KMS-11 (cell line): Measurements from ENCODE around the gene LMOD2.

Source experiments
- H2AFZ ChIP-seq: fragments of 200-600 bp; sonication (generic); 2 replicates; pipeline ENCODE4 v1.6.1; 2016; ENCODE audit warnings: antibody characterized with exemption, mixed run types, low read depth
- H3K27ac ChIP-seq: fragments of 200-600 bp; sonication (generic); 2 replicates; pipeline ENCODE4 v1.6.1; 2016; ENCODE audit warnings: mild to moderate bottlenecking, mixed run types
- H3K27me3 ChIP-seq: fragments of 200-600 bp; sonication (generic); 2 replicates; pipeline ENCODE4 v1.6.1; 2017; ENCODE audit warnings: mild to moderate bottlenecking, low read depth, mixed run types, moderate library complexity; ENCODE audit not compliant: insufficient read depth
- H3K36me3 ChIP-seq: fragments of 200-600 bp; sonication (generic); 2 replicates; pipeline ENCODE4 v1.6.1; 2017; ENCODE audit warnings: mild to moderate bottlenecking, mixed run types; ENCODE audit not compliant: insufficient read depth
- H3K4me1 ChIP-seq: fragments of 200-600 bp; sonication (generic); 2 replicates; pipeline ENCODE4 v1.6.1; 2016; ENCODE audit warnings: mild to moderate bottlenecking, low read depth, mixed run types; ENCODE audit not compliant: poor library complexity, severe bottlenecking
- H3K4me2 ChIP-seq: fragments of 200-600 bp; sonication (generic); 2 replicates; pipeline ENCODE4 v1.7.0; 2016; ENCODE audit warnings: mild to moderate bottlenecking, mixed run types
- H3K4me3 ChIP-seq: fragments of 200-600 bp; sonication (generic); IDR thresholded peaks from 2 replicates; pipeline ENCODE4 v1.6.1; 2017; ENCODE audit warnings: low read depth, low read length, mixed read lengths; ENCODE audit not compliant: insufficient read depth
- H3K79me2 ChIP-seq: fragments of 200-600 bp; sonication (generic); 2 replicates; pipeline ENCODE4 v1.6.1; 2016; ENCODE audit warnings: low read depth, mixed run types; ENCODE audit not compliant: insufficient read depth
- H3K9ac ChIP-seq: fragments of 200-600 bp; sonication (generic); 2 replicates; pipeline ENCODE4 v1.6.1; 2016; ENCODE audit warnings: mild to moderate bottlenecking, mixed run types
- H4K20me1 ChIP-seq: fragments of 200-600 bp; sonication (generic); 2 replicates; pipeline ENCODE4 v1.6.1; 2016; ENCODE audit warnings: mild to moderate bottlenecking, mixed run types; ENCODE audit not compliant: insufficient read depth
- CTCF ChIP-seq: fragments of 200-600 bp; sonication (generic); conservative IDR thresholded peaks from 2 replicates; pipeline ENCODE4 v1.6.1; 2017; ENCODE audit warnings: low read depth, mild to moderate bottlenecking, antibody characterized with exemption, low read length, moderate library complexity, mixed read lengths

Gene LMOD2

GRCh38 chr7:123677061-123677715, 21.5 kb downstream of the LMOD2 start:
- H4K20me1 ChIP-seq, result no peaks in the 10 kb centered on the region
- no peak overlapping the region for H3K4me2 ChIP-seq
- H3K4me3 ChIP-seq, result no peak overlapping the region
- no peaks in the 10 kb centered on the region for H3K27me3 ChIP-seq
- H3K36me3 ChIP-seq, result no peaks in the 10 kb centered on the region
- no peak overlapping the region for H3K9ac ChIP-seq
- no peak overlapping the region for H3K27ac ChIP-seq
- no peaks in the 10 kb centered on the region for H3K4me1 ChIP-seq
- H3K79me2 ChIP-seq, result no peaks in the 10 kb centered on the region
- no peak for TF ChIP-seq CTCF
- H2AFZ ChIP-seq, result no peak overlapping the region

GRCh38 chr7:123679614-123680013, 23.9 kb downstream of the LMOD2 start:
- Histone ChIP-seq H2AFZ (no peak overlapping the region), H3K27ac (no peak overlapping the region), H3K4me3 (no peak overlapping the region), H4K20me1 (no peaks in the 10 kb centered on the region), H3K9ac (no peak overlapping the region), H3K27me3 (no peaks in the 10 kb centered on the region), H3K36me3 (no peaks in the 10 kb centered on the region), H3K4me2 (no peak overlapping the region), H3K4me1 (no peaks in the 10 kb centered on the region), H3K79me2 (no peaks in the 10 kb centered on the region)
- TF ChIP-seq CTCF, result no peak

- H3K9ac ChIP-seq, result no peak overlapping the region
- no peaks in the 10 kb centered on the region for H3K36me3 ChIP-seq
- no peaks in the 10 kb centered on the region for H4K20me1 ChIP-seq
- no peak overlapping the region for H3K4me2 ChIP-seq
- no peaks in the 10 kb centered on the region for H3K4me1 ChIP-seq
- H2AFZ ChIP-seq, result no peak overlapping the region
- H3K4me3 ChIP-seq, result no peak overlapping the region
- H3K27ac ChIP-seq, result no peak overlapping the region
- no peak for TF ChIP-seq CTCF
- no peaks in the 10 kb centered on the region for H3K27me3 ChIP-seq
- H3K79me2 ChIP-seq, result no peaks in the 10 kb centered on the region
Observed at GRCh38 chr7:123680580-123680979, 24.9 kb downstream of the LMOD2 start.

DNA sequence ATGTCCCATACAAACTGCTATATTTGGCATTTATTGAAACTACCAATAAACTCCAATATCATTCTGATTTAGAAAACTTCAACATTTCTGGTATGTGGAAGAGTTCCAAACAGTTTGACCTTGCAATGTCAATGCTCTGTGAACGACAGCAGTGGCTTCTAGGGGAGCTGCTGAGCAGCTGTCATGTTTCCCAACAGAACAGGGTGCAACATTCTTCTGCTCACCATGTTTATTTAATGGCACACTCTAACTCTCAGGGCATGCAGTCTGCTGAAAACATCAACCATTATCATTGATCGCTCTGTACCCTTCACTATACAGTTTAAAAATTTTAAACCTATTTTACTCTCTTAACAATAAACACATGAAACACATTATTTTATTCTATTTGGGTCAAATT, 25.9 kb downstream of the LMOD2 start:
- Histone ChIP-seq H3K4me1 (no peaks in the 10 kb centered on the region), H3K36me3 (no peaks in the 10 kb centered on the region), H3K9ac (no peak overlapping the region), H3K4me3 (no peak overlapping the region), H4K20me1 (no peaks in the 10 kb centered on the region), H3K4me2 (no peak overlapping the region), H3K27ac (no peak overlapping the region), H3K79me2 (no peaks in the 10 kb centered on the region), H3K27me3 (no peaks in the 10 kb centered on the region), H2AFZ (no peak overlapping the region)
- no peak for TF ChIP-seq CTCF
